Lung (tissue), 16 donors: ENCODE results near the gene DDN. TPM values are rescaled to one million over a fixed set of nuclear protein-coding genes. Genes with fewer than 3 reads are reported as not detected.
A peak's percentile ranks its signal among the peaks of the same experiment; 100 is the strongest.

Experiments
- ATAC-seq: fragments of 200-7000 bp; cut with Tn5 transposase; one replicate; pipeline ENCODE4 v1.9.1; 2020; ENCODE audit warnings: moderate number of reproducible peaks; ENCODE audit not compliant: insufficient read depth, low FRiP score
- DNase-seq, 3 donors: peaks; one replicate each; pipeline ENCODE4 v3.0.0-alpha.2; 2013 to 2017
- H3K27ac ChIP-seq, 2 donors: one replicate each; pipeline ENCODE4 v1.5.1; 2013; ENCODE audit warnings: mild to moderate bottlenecking in 2 of 2, moderate library complexity in 2 of 2, control low read depth in 1 of 2, inconsistent platforms in 1 of 2, low read depth in 1 of 2, low read length in 1 of 2
- H3K27me3 ChIP-seq, 3 donors: one replicate each; pipeline ENCODE4 v1.5.1; 2013; ENCODE audit warnings: low read length in 2 of 3; ENCODE audit not compliant: control insufficient read depth in 3 of 3, insufficient read depth in 3 of 3
- H3K36me3 ChIP-seq, 4 donors: one replicate each; pipeline ENCODE4 v1.5.1; 2013; ENCODE audit warnings: low read length in 4 of 4, mild to moderate bottlenecking in 1 of 4, moderate library complexity in 1 of 4; ENCODE audit not compliant: control insufficient read depth in 4 of 4, insufficient read depth in 4 of 4
- H3K4me1 ChIP-seq, 5 donors: one replicate each; pipeline ENCODE4 v1.5.1; 2013; ENCODE audit warnings: low read length in 5 of 5, mild to moderate bottlenecking in 2 of 5, moderate library complexity in 1 of 5; ENCODE audit not compliant: control insufficient read depth in 5 of 5, insufficient read depth in 5 of 5
- H3K4me3 ChIP-seq: one replicate; pipeline ENCODE4 v1.5.1; 2013; ENCODE audit warnings: mild to moderate bottlenecking, control low read depth, moderate library complexity
- H3K9ac ChIP-seq, 2 donors: one replicate each; pipeline ENCODE4 v1.5.1; 2013; ENCODE audit warnings: low read length in 2 of 2, control low read depth in 1 of 2; ENCODE audit not compliant: insufficient read depth in 1 of 2
- H3K9me3 ChIP-seq, 4 donors: one replicate each; pipeline ENCODE4 v1.5.1; 2013; ENCODE audit warnings: low read length in 3 of 4, mild to moderate bottlenecking in 1 of 4, moderate library complexity in 1 of 4; ENCODE audit not compliant: control insufficient read depth in 4 of 4, insufficient read depth in 3 of 4
- CTCF ChIP-seq: IDR thresholded peaks from 2 replicates; pipeline ENCODE4 v1.5.1; 2012; ENCODE audit warnings: mild to moderate bottlenecking; ENCODE audit errors: control extremely low read depth, extremely low read depth
- WGBS, 2 donors: extraction: QIAGEN DNeasy Blood & Tissue Kit; methylation state at CpG; one replicate each; pipeline ENCODE4 v1.1.7; 2013; 5-methylcytosine and 5-hydroxymethylcytosine counted together
- long read RNA-seq, 5 donors: transcript quantifications; one replicate each; lab custom pipeline, GENCODE V29; 2026
- polyA plus RNA-seq, 2 donors: library from polyadenylated mRNA; stranded (reverse); fragments of 200-250 nt; gene quantifications; one replicate each; pipeline ENCODE4 v1.2.1, GENCODE V29; 2013
- total RNA-seq, 2 donors: library from RNA; depleted of rRNA in 1 of 2; stranded (reverse); fragments of >200 nt in 1 of 2; gene quantifications; one replicate each; pipeline ENCODE4 v1.2.1, GENCODE V29; 2014 to 2021
- donor health status: control.
- donor health status: control.
- donor health status: Bipolar disorder and iron deficiency.
- donor health status: healthy.
- donor health status: DM: yes; HTN: yes; CAD: no.

DDN gene
- total RNA-seq = under 1 TPM; 0.11 to 0.12 TPM
- polyA plus RNA-seq = under 1 TPM; 0.04 to 0.07 TPM
- long read RNA-seq, donor 1 = 0 reads
- long read RNA-seq, donor 2 = 0 reads
- long read RNA-seq, donor 3 = 0 reads
- long read RNA-seq, donor 4 = 0 reads
- long read RNA-seq, donor 5 = 0 reads

DNA sequence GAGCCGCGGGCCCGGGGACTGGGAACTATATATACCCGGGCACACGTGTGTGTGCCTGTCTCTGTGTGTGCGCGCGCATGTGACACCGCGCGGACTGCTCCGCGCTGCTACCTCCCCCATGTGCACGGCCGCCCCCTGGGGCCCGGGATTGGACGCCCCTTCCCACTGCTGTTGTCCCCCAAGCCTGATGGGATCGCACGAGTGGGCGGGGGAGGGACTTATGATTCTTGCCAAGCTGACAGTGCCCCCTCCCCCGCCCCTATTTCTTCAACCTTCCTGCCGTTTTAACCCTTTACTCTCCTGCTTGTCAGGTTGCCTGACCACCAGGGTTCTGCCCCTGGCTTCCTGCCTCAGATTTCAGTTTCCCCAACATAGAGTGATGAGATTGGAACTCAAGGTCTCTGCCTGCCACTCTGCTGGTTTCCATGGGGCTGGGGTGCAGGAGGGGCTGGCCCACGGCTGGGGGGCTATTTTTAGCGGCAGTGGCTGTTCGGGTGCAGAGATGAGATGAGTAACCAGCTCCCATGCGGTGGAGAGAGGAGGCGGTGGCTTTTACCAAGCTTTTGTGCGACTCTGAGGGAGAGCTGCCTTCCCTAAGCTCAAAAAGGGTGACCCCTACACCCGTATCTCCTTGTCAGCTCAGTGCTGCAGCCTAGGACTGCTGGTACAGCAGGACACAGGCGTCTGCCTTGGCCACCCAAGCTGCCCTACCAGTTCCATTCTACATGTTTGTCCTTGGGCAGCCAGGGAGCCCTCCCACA lies at the start of gene DDN:
TSS of gene DDN (minus strand) at position 5 of the 761 bp plus-strand sequence. CDS start 88 bp downstream, outside the sequence.
- 4 to 6% methylated on average over 29 to 30 of the region's 30 CpGs for WGBS, 2 donors
- peaks cover 15 to 40% (median 35%) of the 10 kb centered on the region in 3 donors for H3K27me3 ChIP-seq
- ATAC-seq (no peak), DNase-seq (peak; percentile 44 to 47 (median 47))
- H3K4me1 ChIP-seq = peaks cover 2 to 31% (median 8%) of the 10 kb centered on the region in 5 donors
- H3K9ac ChIP-seq = no peak within 1 kb of the TSS
- no peak for TF ChIP-seq CTCF
- peak within 1 kb of the TSS; percentile 10 for H3K4me3 ChIP-seq
- H3K9me3 ChIP-seq = peaks cover 0 to 15% (median 0%) of the 10 kb centered on the region in 4 donors
- no peak within 1 kb of the TSS for H3K27ac ChIP-seq
- H3K36me3 ChIP-seq = peaks cover 20 to 28% (median 25%) of the 10 kb centered on the region in 4 donors

GRCh38 chr12:49048953-49049352 lies 49.8 kb upstream of the DDN start:
- no peak for DNase-seq
- 92 to 97% methylated on average over 10 of the region's 10 CpGs for WGBS, 2 donors
- no peak for TF ChIP-seq CTCF
- Histone ChIP-seq H3K27me3 (no peaks in the 10 kb centered on the region), H3K27ac (no peak overlapping the region), H3K36me3 (peaks cover 41 to 87% (median 66%) of the 10 kb centered on the region in 4 donors), H3K4me1 (no peaks in the 10 kb centered on the region), H3K9ac (no peak overlapping the region), H3K4me3 (no peak overlapping the region), H3K9me3 (no peaks in the 10 kb centered on the region)
- no peak for ATAC-seq

GRCh38 chr12:49046129-49046895 lies 47.1 kb upstream of the DDN start:
- H3K36me3 ChIP-seq = peaks cover 42 to 89% (median 78%) of the 10 kb centered on the region in 4 donors
- H3K9me3 ChIP-seq = no peaks in the 10 kb centered on the region
- no peaks in the 10 kb centered on the region for H3K27me3 ChIP-seq
- ATAC-seq (no peak), DNase-seq (no peak)
- TF ChIP-seq CTCF = no peak
- 93 to 94% methylated on average over 12 of the region's 12 CpGs for WGBS, 2 donors
- H3K27ac ChIP-seq = no peak overlapping the region
- H3K9ac ChIP-seq = no peak overlapping the region
- no peaks in the 10 kb centered on the region for H3K4me1 ChIP-seq
- H3K4me3 ChIP-seq = no peak overlapping the region
